GM12878 (cell line): ENCODE measurements around the gene KCTD19. TPM values are rescaled to one million over a fixed set of nuclear protein-coding genes. Genes with fewer than 3 reads are reported as not detected.

Experiments used
- CBX3 ChIP-seq: fragments of 200-600 bp; sonication (generic); IDR thresholded peaks from 2 replicates; pipeline ENCODE4 v1.6.1; 2016; ENCODE audit warnings: low read depth, borderline replicate concordance
- CEBPB ChIP-seq, 2 experiments: fragments of 150-350 bp in 1 of 2; IDR thresholded peaks; 2 replicates each; pipeline ENCODE4 v1.6.1; 2012 to 2014; ENCODE audit warnings: low read depth in 2 of 2, low read length in 2 of 2, borderline replicate concordance in 1 of 2, inconsistent platforms in 1 of 2
- CHD4 ChIP-seq: fragments of 200-600 bp; sonication (generic); IDR thresholded peaks from 2 replicates; pipeline ENCODE4 v1.6.1; 2016; ENCODE audit warnings: mild to moderate bottlenecking
- EGR1 ChIP-seq, 2 experiments: IDR thresholded peaks; 1 replicate in 1 of 2; 2 replicates in 1 of 2; pipeline ENCODE4 v1.6.1; 2011 to 2012; ENCODE audit warnings: low read depth in 2 of 2, low read length in 2 of 2, borderline replicate concordance in 1 of 2, mild to moderate bottlenecking in 1 of 2, moderate library complexity in 1 of 2
- HDAC6 ChIP-seq: fragments of 200-600 bp; sonication (generic); IDR thresholded peaks from one replicate; pipeline ENCODE4 v1.8.0; 2017; ENCODE audit warnings: antibody characterized with exemption; ENCODE audit not compliant: unreplicated experiment
- JUND ChIP-seq: IDR thresholded peaks from 2 replicates; pipeline ENCODE4 v1.6.1; 2012; ENCODE audit warnings: low read depth, mild to moderate bottlenecking, low read length, improper control_type of control experiment, moderate library complexity
- KLF5 ChIP-seq: fragments of 450-650 bp; IDR thresholded peaks from 2 replicates; pipeline ENCODE4 v1.6.1; 2014; ENCODE audit warnings: mild to moderate bottlenecking; ENCODE audit not compliant: partially characterized antibody
- MEF2B ChIP-seq: fragments of 450-650 bp; IDR thresholded peaks from 2 replicates; pipeline ENCODE4 v1.6.1; 2018; ENCODE audit warnings: mild to moderate bottlenecking, moderate library complexity; ENCODE audit not compliant: partially characterized antibody, poor library complexity, severe bottlenecking
- MYB ChIP-seq: fragments of 150-350 bp; IDR thresholded peaks from 2 replicates; pipeline ENCODE4 v1.6.1; 2014; ENCODE audit warnings: mild to moderate bottlenecking, low read depth, low read length, borderline replicate concordance
- NR2C2 ChIP-seq: IDR thresholded peaks from 2 replicates; pipeline ENCODE4 v1.6.1; 2011; ENCODE audit warnings: borderline replicate concordance, low read depth; ENCODE audit not compliant: control insufficient read depth, insufficient read length
- NR2F1 ChIP-seq: fragments of 450-650 bp; conservative IDR thresholded peaks from 2 replicates; pipeline ENCODE4 v1.6.1; 2017; ENCODE audit warnings: mild to moderate bottlenecking
- RAD21 ChIP-seq: IDR thresholded peaks from 2 replicates; pipeline ENCODE4 v1.6.1; 2011; ENCODE audit warnings: mild to moderate bottlenecking, low read depth, low read length, moderate library complexity; ENCODE audit not compliant: insufficient read depth
- TCF12 ChIP-seq: IDR thresholded peaks from 2 replicates; pipeline ENCODE4 v1.6.1; 2011; ENCODE audit warnings: low read depth, mild to moderate bottlenecking, low read length
- polyA plus RNA-seq, 11 experiments: library from polyadenylated mRNA; depleted of rRNA in 4 of 11; unstranded in 6 of 11; stranded (reverse) in 5 of 11; fragments of >200 nt; fragmentation: Nextera tagmentation in 4 of 11; fragmentation: Illumina TruSeq in 1 of 11; extraction: Ambion mirVana in 4 of 11; extraction: Trizol in 1 of 11; gene quantifications; 1 replicate in 1 of 11; 2 replicates in 10 of 11; pipeline versions ENCODE4 v1.2.1 to v1.2.3, GENCODE V29; 2011 to 2016; ENCODE audit warnings: inconsistent platforms in 2 of 11, missing spikeins in 2 of 11, low read depth in 1 of 11
- total RNA-seq, 4 experiments: library from RNA; depleted of rRNA in 3 of 4; stranded (reverse); fragments of >200 nt in 3 of 4; fragmentation: Illumina TruSeq in 1 of 4; extraction: Trizol in 1 of 4; gene quantifications; 2 replicates each; pipeline versions ENCODE4 v1.2.1 to v1.2.3, GENCODE V29; 2013 to 2021
- TF ChIP-seq, protein P1 (sequence below): fragments of 450-650 bp; conservative IDR thresholded peaks from 2 replicates; pipeline ENCODE4 v1.6.1; 2017; ENCODE audit warnings: mild to moderate bottlenecking, moderate library complexity
- TF ChIP-seq, protein P2 (sequence below): fragments of 450-650 bp; IDR thresholded peaks from 2 replicates; pipeline ENCODE4 v1.6.1; 2018; ENCODE audit warnings: mild to moderate bottlenecking, low read depth, moderate library complexity; ENCODE audit not compliant: partially characterized antibody
- TF ChIP-seq, protein P3 (sequence below): IDR thresholded peaks from 2 replicates; pipeline ENCODE4 v1.6.1; 2012; ENCODE audit warnings: improper control_type of control experiment, low read depth, low read length; ENCODE audit not compliant: insufficient replicate concordance

The KCTD19 gene
- total and polyA plus RNA-seq, 10 of the 15 experiments (the other 5 are each of a cell fraction or from before 2014, with no cell fraction given): 1.6 to 8.9 (median 3.9) TPM

DNA sequence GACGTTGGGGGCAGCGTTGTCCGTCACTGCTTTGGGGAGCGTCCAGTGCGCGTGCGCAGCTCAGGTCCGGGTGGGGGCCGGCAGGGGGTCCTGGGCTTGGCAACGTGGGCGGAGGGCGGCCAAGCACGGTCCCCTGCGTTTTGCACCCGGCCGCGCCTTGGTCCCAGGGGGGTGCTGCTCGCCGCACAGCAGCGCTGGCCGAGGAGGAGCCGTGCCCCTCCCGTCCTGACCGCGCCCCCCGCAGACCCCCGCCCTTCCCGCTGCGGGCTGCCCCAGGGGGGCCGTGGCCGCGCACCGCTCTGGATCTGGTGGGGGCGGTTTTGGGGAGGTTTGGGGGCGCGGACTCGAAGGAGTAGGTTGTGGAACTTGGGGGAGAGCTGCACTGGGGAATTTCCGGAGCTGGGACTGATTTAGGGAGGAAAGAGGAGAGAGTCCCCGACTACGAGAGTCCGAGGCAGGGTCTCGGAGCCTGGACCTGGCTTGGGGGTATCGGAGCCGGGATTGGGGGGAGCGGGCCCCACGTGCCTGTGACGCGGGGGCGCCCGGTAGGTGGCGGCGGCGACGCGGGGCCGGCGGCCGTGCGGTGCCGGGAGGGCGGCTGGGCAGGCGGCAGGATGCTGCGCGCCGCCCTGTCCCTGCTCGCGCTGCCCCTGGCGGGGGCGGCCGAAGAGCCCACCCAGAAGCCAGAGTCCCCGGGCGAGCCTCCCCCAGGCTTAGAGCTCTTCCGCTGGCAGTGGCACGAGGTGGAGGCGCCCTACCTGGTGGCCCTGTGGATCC is 78.0 kb downstream of the KCTD19 start, which contains the start of gene SLC9A5 (continued):
- TF ChIP-seq MEF2B (peak; percentile 67), TCF12 (no peak), RAD21 (no peak), CBX3 (no peak), KLF5 (no peak), JUND (no peak), HDAC6 (no peak), NR2F1 (0 out of 2 replicates have a peak, but pooled peaks have one; percentile 23), NR2C2 (no peak), CEBPB (IDR thresholded peaks at IDR 0.05; ENCODE audit: borderline replicate concordance in 1 of 2, low read depth in 2 of 2, low read length in 2 of 2) (no peak), CHD4 (no peak), EGR1 (IDR thresholded peaks at IDR 0.05; ENCODE audit: borderline replicate concordance in 1 of 2, low read depth in 2 of 2, low read length in 2 of 2) (peak in 1 of 2 experiments; percentile 18; a peak in 1 of 3 replicates), MYB (no peak)
- TF ChIP-seq, protein P1, sequence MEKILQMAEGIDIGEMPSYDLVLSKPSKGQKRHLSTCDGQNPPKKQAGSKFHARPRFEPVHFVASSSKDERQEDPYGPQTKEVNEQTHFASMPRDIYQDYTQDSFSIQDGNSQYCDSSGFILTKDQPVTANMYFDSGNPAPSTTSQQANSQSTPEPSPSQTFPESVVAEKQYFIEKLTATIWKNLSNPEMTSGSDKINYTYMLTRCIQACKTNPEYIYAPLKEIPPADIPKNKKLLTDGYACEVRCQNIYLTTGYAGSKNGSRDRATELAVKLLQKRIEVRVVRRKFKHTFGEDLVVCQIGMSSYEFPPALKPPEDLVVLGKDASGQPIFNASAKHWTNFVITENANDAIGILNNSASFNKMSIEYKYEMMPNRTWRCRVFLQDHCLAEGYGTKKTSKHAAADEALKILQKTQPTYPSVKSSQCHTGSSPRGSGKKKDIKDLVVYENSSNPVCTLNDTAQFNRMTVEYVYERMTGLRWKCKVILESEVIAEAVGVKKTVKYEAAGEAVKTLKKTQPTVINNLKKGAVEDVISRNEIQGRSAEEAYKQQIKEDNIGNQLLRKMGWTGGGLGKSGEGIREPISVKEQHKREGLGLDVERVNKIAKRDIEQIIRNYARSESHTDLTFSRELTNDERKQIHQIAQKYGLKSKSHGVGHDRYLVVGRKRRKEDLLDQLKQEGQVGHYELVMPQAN: peak; percentile 57; the same call in 1 of the 2 replicates
- TF ChIP-seq, protein P2, sequence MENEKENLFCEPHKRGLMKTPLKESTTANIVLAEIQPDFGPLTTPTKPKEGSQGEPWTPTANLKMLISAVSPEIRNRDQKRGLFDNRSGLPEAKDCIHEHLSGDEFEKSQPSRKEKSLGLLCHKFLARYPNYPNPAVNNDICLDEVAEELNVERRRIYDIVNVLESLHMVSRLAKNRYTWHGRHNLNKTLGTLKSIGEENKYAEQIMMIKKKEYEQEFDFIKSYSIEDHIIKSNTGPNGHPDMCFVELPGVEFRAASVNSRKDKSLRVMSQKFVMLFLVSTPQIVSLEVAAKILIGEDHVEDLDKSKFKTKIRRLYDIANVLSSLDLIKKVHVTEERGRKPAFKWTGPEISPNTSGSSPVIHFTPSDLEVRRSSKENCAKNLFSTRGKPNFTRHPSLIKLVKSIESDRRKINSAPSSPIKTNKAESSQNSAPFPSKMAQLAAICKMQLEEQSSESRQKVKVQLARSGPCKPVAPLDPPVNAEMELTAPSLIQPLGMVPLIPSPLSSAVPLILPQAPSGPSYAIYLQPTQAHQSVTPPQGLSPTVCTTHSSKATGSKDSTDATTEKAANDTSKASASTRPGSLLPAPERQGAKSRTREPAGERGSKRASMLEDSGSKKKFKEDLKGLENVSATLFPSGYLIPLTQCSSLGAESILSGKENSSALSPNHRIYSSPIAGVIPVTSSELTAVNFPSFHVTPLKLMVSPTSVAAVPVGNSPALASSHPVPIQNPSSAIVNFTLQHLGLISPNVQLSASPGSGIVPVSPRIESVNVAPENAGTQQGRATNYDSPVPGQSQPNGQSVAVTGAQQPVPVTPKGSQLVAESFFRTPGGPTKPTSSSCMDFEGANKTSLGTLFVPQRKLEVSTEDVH: no peak
- TF ChIP-seq, protein P3, sequence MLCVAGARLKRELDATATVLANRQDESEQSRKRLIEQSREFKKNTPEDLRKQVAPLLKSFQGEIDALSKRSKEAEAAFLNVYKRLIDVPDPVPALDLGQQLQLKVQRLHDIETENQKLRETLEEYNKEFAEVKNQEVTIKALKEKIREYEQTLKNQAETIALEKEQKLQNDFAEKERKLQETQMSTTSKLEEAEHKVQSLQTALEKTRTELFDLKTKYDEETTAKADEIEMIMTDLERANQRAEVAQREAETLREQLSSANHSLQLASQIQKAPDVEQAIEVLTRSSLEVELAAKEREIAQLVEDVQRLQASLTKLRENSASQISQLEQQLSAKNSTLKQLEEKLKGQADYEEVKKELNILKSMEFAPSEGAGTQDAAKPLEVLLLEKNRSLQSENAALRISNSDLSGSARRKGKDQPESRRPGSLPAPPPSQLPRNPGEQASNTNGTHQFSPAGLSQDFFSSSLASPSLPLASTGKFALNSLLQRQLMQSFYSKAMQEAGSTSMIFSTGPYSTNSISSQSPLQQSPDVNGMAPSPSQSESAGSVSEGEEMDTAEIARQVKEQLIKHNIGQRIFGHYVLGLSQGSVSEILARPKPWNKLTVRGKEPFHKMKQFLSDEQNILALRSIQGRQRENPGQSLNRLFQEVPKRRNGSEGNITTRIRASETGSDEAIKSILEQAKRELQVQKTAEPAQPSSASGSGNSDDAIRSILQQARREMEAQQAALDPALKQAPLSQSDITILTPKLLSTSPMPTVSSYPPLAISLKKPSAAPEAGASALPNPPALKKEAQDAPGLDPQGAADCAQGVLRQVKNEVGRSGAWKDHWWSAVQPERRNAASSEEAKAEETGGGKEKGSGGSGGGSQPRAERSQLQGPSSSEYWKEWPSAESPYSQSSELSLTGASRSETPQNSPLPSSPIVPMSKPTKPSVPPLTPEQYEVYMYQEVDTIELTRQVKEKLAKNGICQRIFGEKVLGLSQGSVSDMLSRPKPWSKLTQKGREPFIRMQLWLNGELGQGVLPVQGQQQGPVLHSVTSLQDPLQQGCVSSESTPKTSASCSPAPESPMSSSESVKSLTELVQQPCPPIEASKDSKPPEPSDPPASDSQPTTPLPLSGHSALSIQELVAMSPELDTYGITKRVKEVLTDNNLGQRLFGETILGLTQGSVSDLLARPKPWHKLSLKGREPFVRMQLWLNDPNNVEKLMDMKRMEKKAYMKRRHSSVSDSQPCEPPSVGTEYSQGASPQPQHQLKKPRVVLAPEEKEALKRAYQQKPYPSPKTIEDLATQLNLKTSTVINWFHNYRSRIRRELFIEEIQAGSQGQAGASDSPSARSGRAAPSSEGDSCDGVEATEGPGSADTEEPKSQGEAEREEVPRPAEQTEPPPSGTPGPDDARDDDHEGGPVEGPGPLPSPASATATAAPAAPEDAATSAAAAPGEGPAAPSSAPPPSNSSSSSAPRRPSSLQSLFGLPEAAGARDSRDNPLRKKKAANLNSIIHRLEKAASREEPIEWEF: no peak
